Esophagus squamous epithelium (tissue), 5 donors: ENCODE data around the gene KLHL18. TPM values are rescaled to one million over a fixed set of nuclear protein-coding genes. Genes with fewer than 3 reads are reported as not detected.
A peak's percentile ranks its signal among the peaks of the same experiment; 100 is the strongest.
"Not testable (repeated sequence)": the region's sequence is repeated elsewhere in the genome, so short reads cannot be mapped to it uniquely, and the experiment has no call there.

Experiments
- DNase-seq: peaks from one replicate; lab custom pipeline; 2025; lab: John Stamatoyannopoulos, UW
- H3K27ac ChIP-seq, 4 donors: fragments of 200-600 bp; sonication (generic); one replicate each; pipeline ENCODE4 v1.5.1; 2016 to 2019; ENCODE audit warnings: mild to moderate bottlenecking in 1 of 4
- H3K27me3 ChIP-seq, 4 donors: fragments of 200-600 bp; sonication (generic); 1 replicate in 3 of 4; 2 replicates in 1 of 4; pipeline versions ENCODE4 v1.5.1 to v1.6.0; 2017 to 2021; ENCODE audit warnings: antibody characterized with exemption in 1 of 4
- H3K36me3 ChIP-seq, 3 donors: fragments of 200-600 bp; sonication (generic); one replicate each; pipeline ENCODE4 v1.5.1; 2016 to 2019
- H3K4me1 ChIP-seq, 3 donors: fragments of 200-600 bp; sonication (generic); one replicate each; pipeline ENCODE4 v1.5.1; 2017 to 2019
- H3K4me3 ChIP-seq, 4 donors: fragments of 200-600 bp; sonication (generic); 1 replicate in 3 of 4; 2 replicates in 1 of 4; pipeline ENCODE4 v1.5.1; 2016 to 2019; ENCODE audit warnings: mild to moderate bottlenecking in 2 of 4, moderate library complexity in 1 of 4
- H3K9me3 ChIP-seq, 3 donors: fragments of 200-600 bp; sonication (generic); one replicate each; pipeline ENCODE4 v1.5.1; 2016 to 2019
- CTCF ChIP-seq, 6 experiments: fragments of 450-650 bp in 4 of 6; fragments of 200-600 bp in 2 of 6; sonication (generic) in 2 of 6; IDR thresholded peaks; one replicate each; pipeline ENCODE4 v1.5.1; 2016 to 2019; ENCODE audit warnings: antibody characterized with exemption in 6 of 6, mild to moderate bottlenecking in 4 of 6, moderate library complexity in 4 of 6
- POLR2A ChIP-seq, 4 donors: fragments of 450-650 bp; IDR thresholded peaks; one replicate each; pipeline ENCODE4 v1.6.1; 2017; ENCODE audit warnings: antibody characterized with exemption in 4 of 4, mild to moderate bottlenecking in 4 of 4, moderate library complexity in 3 of 4
- WGBS, 2 donors: methylation state at CpG; one replicate each; pipeline ENCODE4 v1.1.5; 2018; 5-methylcytosine and 5-hydroxymethylcytosine counted together
- intact Hi-C: fragments of 100-400 bp; cut with DNase I; formaldehyde crosslinking; loops from one replicate; pipeline ENCODE4 v1.15.0; 2022
- total RNA-seq, 4 donors: library from RNA; depleted of rRNA; stranded (reverse); fragments of >200 nt; gene quantifications; one replicate each; pipeline ENCODE4 v1.1.0, GENCODE V29; 2016
- donor health status: DM: yes; HTN: yes; CAD: no.

The KLHL18 gene
- total RNA-seq, 4 donors from 2014 or later: 12.4 to 19.5 (median 17.0) TPM

GRCh38 chr3:47244531-47245100 is 38.1 kb upstream of the KLHL18 start:
- DNase-seq: no peak
- Histone ChIP-seq H3K36me3 (no peaks in the 10 kb centered on the region), H3K9me3 (no peaks in the 10 kb centered on the region), H3K4me1 (no peaks in the 10 kb centered on the region), H3K4me3 (no peak overlapping the region), H3K27ac (no peak overlapping the region), H3K27me3 (no peaks in the 10 kb centered on the region)
- TF ChIP-seq CTCF (IDR thresholded peaks at IDR 0.05) (no peak), POLR2A (IDR thresholded peaks at IDR 0.05) (no peak)
- 93 to 100% methylated on average over 2 to 6 of the region's 10 CpGs for WGBS, 2 donors
- intact Hi-C loops: no loop called here

- no peaks in the 10 kb centered on the region for H3K36me3 ChIP-seq
- H3K9me3 ChIP-seq: no peaks in the 10 kb centered on the region
- TF ChIP-seq CTCF (IDR thresholded peaks at IDR 0.05): no peak
- TF ChIP-seq POLR2A (IDR thresholded peaks at IDR 0.05): no peak
- no peak overlapping the region for H3K27ac ChIP-seq
- no peaks in the 10 kb centered on the region for H3K27me3 ChIP-seq
- H3K4me1 ChIP-seq: no peaks in the 10 kb centered on the region
- no peak overlapping the region for H3K4me3 ChIP-seq
- 97 to 100% methylated on average over 2 of the region's 2 CpGs for WGBS, 2 donors
- intact Hi-C loops: no loop called here
- no peak for DNase-seq
These were observed 37.5 kb upstream of the KLHL18 start for GRCh38 chr3:47245271-47245670.

- no peaks in the 10 kb centered on the region for H3K4me1 ChIP-seq
- H3K36me3 ChIP-seq: no peaks in the 10 kb centered on the region
- no peak for DNase-seq
- TF ChIP-seq CTCF (IDR thresholded peaks at IDR 0.05) (no peak), POLR2A (IDR thresholded peaks at IDR 0.05) (no peak)
- H3K9me3 ChIP-seq: no peaks in the 10 kb centered on the region
- no peak overlapping the region for H3K27ac ChIP-seq
- H3K27me3 ChIP-seq: no peaks in the 10 kb centered on the region
- intact Hi-C loops: no loop called here
- H3K4me3 ChIP-seq: no peak overlapping the region
- 87 to 97% methylated on average over 5 to 12 of the region's 14 CpGs for WGBS, 2 donors
These were observed 35.3 kb upstream of the KLHL18 start for GRCh38 chr3:47247131-47248064.

- TF ChIP-seq CTCF (IDR thresholded peaks at IDR 0.05) (peak in 2 of 6 experiments; percentile 7 to 26), POLR2A (IDR thresholded peaks at IDR 0.05) (no peak)
- Histone ChIP-seq H3K4me1 (no peaks in the 10 kb centered on the region), H3K27ac (no peak overlapping the region), H3K36me3 (no peaks in the 10 kb centered on the region), H3K4me3 (no peak overlapping the region), H3K9me3 (no peaks in the 10 kb centered on the region), H3K27me3 (no peaks in the 10 kb centered on the region)
- DNase-seq: no peak
- 74 to 84% methylated on average over 7 of the region's 7 CpGs for WGBS, 2 donors
- intact Hi-C loops: no loop called here
These were observed 32.3 kb upstream of the KLHL18 start for GRCh38 chr3:47250309-47251060.

- 58 to 72% methylated on average over 2 of the region's 3 CpGs for WGBS, 2 donors
- H3K4me1 ChIP-seq, H3K9me3 ChIP-seq, intact Hi-C loops, H3K27me3 ChIP-seq, H3K36me3 ChIP-seq, H3K27ac ChIP-seq, H3K4me3 ChIP-seq, DNase-seq: not testable (repeated sequence)
These were observed 31.7 kb upstream of the KLHL18 start for GRCh38 chr3:47251085-47251484.
